GM18519 (cell line): ENCODE data around the gene LORICRIN.
"Not testable (repeated sequence)": the region's sequence is repeated elsewhere in the genome, so short reads cannot be mapped to it uniquely, and the experiment has no call there.

Experiments used
- ATAC-seq: cut with Tn5 transposase; IDR thresholded peaks from one replicate; pipeline ENCODE4 v1.9.1; 2021; ENCODE audit warnings: mild to moderate bottlenecking, moderate library complexity; ENCODE audit not compliant: unreplicated experiment, low FRiP score

Gene LORICRIN, protein sequence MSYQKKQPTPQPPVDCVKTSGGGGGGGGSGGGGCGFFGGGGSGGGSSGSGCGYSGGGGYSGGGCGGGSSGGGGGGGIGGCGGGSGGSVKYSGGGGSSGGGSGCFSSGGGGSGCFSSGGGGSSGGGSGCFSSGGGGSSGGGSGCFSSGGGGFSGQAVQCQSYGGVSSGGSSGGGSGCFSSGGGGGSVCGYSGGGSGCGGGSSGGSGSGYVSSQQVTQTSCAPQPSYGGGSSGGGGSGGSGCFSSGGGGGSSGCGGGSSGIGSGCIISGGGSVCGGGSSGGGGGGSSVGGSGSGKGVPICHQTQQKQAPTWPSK

DNA sequence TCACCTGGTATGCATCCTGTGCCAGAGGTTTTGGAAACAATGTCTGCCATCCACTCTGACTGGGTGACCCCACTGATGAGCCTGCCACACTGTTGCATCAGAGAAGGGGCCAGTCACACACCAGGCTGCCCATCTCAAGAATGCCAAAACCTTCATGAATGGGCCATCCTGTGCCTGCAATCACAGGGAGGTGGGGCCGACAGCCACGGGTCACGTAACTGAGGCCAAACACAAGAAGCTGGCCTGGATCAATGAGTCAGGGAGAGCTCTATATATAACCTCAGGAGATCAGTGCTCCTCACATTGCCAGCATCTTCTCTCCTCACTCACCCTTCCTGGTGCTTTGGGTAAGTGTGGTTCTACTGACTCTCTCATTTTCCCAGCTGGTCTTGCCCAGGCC lies at the start of gene LORICRIN:
LORICRIN (plus strand) TSS at position 301 of the 400 bp plus-strand sequence. CDS start 1,263 bp downstream, outside the sequence.
- ATAC-seq, result no peak

DNA sequence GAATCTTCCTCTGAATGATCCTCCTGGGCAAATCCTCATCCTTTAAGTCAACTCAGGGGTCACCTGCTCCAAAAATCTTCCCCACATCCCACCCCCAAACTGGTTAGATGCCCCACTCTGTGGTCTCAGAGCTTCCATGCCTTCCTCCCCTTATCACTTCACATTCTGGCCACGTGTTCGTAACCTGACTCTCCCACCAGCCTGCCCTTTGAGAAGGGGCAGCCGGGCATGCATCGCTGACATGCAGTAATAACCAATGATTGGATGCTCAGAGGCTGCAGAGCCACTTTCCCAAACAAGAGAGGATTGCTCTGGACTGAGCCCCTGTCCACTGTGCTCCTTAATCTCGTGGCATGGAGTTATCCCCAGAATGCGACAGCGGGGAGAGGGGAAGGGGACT lies 49.3 kb upstream of the LORICRIN start:
- ATAC-seq, result no peak

DNA sequence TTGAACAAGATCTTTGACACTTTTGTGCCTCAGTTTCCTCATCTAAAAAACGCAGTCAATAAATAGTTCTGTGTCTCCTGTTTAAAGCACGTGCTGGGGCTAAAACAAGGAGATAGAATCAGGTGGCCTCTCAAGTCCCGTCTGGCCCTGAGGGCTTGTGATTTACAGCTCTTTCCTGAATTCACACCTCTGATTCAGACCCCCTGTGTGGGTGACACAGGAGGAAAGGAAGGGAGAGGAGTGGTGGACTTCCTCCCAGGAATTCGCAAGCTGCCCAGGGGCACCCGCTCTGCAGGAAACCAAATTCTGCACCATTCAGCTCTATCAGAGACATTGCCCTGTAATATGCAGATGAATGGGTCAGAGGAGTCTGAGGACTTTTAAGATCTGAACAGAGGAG lies 47.3 kb upstream of the LORICRIN start:
- no peak for ATAC-seq

DNA sequence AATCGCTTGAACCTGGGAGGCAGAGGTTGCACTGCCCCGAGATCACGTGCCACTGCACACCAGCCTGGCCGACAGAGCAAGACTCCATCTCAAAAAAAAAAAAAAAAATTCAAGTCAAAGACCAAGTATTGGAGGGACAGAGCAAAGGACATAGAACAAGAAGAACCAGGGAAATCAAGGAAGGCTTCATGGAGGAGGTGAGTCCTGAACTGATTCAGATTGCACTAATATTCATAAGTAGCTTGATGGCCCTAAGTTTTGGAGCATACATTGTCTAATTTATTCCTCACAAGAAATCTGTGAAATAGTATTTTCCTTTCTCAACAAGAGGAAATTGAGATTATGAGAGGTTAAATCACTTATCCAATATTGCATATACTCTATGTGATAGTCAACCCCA lies 46.0 kb upstream of the LORICRIN start:
- ATAC-seq, result no peak

DNA sequence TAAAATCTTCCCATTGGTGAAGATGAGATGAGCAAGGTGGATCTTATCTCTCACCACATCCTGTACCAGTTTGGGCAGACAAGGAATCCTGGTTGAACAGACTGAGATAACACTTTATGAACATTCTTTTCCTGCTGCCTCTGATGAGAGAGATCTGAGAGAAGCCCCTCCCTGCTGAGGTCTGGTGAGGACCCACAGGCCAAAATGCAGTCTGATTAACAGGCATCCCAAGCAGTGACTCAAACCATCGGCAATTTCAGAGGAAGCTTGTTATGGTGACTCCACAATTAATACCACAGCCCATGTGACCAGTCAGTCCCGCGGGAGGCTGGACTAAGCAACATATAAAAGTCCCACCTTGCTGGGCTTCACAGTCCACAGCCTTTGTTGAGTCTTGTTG lies 42.3 kb upstream of the LORICRIN start, which contains the start of gene PRR9:
PRR9 (plus strand) TSS at position 373 of the 400 bp plus-strand sequence. CDS start 561 bp downstream, outside the sequence.
- no peak for ATAC-seq

DNA sequence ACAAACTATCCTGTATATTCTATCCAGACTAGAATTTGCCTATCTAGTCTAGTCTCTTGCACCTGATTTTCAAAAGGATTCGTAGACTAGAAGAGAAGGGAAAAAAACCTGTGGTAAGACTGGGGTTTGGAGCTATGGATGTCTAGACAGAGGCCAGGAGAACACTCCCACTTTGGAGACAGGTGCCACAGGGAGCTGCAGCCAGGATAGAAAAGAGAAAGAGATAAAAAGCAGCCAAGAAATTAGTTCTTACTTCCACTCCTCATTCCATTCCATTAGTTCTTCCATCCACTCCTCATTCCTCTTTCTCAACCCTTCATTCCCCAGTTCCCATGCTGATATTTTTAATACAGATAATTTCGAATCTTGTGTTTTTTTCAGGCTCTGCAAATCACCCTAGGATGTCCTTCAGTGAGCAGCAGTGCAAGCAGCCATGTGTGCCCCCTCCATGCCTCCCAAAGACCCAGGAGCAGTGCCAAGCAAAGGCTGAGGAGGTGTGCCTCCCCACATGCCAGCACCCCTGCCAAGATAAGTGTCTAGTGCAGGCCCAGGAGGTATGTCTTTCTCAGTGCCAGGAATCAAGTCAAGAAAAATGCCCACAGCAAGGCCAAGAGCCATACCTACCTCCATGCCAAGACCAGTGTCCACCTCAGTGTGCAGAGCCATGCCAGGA lies 41.6 kb upstream of the LORICRIN start:
- ATAC-seq, result no peak

DNA sequence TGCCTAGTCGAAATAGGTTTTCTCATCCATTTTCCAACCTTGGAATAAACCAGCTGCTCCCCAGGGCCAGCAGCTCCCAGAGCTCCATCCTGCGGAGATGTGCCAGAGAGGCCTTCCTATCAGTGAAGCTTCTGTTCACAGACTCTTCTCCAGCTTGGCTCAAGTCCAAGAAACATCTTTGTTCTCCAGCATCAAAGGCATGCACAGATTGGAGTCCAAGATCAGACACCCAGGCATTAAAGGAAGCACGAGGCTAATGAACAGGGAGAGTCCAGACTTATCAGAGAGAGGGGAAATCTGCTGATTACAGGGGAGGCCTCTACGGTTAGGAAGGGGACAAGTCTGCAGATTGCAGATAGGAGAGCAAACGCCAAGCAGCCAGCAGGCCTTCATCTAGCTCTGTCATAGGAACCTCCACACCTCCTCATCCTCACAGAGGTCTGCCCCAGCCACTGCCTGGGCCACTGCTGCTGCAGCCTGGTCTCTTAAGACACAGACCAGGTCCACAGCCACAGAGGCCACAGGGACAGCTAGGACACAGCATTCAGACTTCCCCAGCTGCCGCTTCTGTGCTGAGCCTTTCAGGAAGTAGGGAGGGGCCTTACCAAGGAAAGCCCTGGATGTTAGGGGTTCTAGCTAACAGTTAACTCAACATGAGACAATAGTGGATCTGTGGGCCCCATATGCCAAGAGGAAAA lies 38.7 kb upstream of the LORICRIN start:
- ATAC-seq, result no peak

DNA sequence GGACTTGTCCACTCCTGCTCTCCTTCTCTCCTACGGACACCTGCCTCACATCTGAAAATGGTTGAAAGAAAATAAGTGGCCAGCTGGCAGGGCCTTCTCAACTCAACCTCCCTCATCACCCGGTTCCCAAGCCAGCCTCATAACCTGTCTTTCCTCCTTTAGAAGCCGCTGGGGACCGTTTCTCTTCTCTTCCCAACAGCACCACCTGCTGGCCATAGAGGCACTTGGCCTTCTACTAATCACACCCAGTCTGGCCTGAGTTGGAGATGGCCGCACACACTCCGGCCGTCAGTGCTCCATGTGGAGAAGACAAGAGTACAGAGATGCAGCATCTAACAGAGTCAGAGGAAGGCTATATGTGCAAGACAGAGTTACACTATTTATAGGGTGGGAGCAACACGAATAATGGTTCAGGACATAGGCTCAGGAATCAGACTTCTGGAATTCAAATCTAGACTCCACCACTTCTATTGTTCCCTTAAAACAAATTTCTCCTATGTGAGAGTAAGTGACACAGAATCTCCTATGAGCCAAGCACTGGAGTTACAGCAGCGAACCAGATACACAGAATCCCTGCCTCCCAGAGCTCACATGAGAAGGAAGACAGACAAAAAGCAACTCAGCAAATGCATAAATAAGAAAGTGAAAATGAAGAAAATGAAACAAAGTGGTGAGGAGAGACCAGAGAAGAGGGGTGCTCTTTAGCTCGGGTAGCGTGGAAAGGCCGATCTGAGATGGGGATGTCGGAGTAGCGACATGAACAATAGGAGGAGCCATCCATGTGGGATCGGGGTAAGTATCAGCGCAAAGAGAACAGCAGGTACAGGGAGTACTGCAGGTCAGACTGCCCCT lies 36.2 kb upstream of the LORICRIN start:
- ATAC-seq, result not testable (repeated sequence)

DNA sequence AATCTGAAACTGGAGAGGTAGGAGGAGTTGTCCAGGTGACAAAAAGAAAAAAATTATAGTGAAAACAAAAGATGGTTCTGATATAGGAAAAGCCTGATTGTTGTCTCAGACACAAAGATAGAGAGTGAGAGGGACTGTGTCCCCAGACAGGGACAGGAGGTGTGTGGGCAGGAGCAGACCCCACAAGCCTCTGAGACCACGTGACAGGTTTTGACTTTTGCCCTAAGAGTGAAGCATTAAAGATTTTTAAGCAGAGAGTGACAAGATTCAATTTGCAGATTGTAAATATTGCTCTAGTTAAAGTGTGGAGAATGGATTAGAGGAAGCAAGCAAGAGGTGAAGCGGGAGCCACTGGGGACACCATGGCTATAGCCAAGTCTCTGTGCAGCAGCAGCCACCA lies 31.7 kb upstream of the LORICRIN start:
- no peak for ATAC-seq

DNA sequence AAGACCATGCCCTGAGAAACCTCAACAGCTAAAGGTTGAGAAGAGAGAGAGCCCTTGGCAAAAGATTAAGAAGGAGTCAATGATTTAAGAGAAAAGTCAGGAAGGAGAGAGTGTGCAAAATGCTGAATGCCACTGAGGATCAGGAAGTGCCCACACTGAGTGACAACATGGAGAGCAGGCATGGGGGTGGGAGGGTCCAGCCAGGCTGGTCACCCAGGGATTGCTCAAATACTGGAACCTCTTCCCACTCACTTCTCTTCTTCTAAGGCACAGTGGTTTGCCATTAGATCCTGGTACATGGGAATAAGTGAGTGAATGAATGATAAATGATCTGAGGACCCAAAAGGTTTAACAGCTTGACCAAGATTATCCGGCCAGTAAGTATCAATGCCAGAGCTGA lies 31.0 kb upstream of the LORICRIN start:
- ATAC-seq, result no peak

DNA sequence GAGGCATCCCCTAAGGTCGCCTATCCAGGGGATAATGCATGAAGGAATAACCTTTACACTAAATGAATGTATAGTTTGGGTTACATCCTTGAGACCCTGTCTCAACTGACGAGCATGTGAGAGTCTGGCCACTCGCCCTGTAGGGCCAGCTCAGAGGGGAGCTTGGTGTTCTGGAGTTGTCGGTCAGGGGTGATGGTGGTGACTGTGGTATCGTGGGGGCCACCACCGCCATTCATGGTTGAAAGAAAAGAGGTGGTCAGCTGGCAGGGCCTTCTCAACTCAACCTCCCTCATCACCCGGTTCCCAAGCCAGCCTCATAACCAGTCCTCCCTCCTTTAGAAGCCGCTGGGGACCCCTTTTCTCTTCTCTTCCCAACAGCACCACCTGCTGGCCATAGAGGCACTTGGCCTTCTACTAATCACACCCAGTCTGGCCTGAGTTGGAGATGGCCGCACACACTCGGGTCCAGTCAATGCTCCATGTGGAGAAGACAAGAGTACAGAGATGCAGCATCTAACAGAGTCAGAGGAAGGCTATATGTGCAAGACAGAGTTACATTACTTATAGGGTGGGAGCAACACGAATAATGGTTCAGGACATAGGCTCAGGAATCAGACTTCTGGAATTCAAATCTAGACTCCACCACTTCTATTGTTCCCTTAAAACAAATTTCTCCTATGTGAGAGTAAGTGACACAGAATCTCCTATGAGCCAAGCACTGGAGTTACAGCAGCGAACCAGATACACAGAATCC lies 30.2 kb upstream of the LORICRIN start:
- not testable (repeated sequence) for ATAC-seq

DNA sequence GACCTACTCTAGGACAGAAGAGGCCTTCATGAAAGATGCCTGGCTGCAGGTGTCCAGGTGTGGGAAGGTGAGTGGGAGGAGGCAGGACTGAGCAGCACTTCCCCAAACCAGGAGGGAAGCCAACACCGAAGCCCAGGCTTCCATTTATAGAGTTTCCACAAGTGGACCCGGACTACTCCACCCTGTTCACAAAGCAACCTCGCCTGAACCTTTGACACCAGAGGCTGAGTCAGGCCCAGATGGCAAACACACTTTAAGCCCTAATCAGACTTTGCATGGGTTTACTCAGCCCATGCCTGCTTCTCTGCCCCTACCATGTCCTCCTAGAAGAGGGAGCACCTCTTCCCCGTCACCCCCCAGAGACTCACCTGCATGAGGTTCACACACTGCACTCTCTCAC lies 28.1 kb upstream of the LORICRIN start:
- no peak for ATAC-seq

DNA sequence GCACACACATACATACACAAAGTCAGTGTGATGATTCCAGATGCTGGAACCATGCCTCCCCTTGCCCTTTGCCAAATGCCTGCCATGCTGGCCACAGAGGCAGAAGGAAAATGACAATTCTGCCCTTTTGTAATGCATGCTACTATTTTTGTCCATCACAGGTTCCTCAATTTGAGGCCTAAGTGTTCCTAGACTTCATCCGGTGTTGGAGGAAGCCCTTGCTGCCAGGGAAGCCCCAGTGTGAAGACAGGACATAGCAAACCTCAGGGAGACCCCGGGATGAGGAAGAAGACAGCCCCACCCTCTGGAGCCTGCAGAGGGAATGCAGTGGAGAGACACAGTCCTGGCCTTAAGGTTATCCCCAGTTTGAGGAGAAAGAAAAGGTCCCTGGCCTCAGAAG lies 27.7 kb upstream of the LORICRIN start:
- ATAC-seq, result no peak

DNA sequence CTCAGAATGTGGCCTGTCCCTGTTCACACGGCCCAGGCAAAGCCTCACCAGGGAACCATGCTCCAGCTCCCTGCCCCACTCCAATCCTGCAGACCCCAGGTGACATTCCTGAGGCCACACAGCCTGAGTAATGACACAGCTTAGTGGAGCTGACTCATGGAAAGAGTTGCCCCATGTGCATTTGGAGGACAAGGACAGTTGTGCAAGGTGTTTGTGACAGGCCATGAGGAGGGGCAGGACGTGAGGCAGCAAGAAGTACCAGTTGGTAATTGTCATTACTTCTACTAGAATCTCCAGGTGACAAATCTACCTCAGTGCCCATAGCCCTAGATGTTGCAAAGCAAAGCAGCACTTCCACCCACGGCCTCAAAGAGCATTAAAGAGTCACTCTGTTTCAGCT lies 26.9 kb upstream of the LORICRIN start:
- no peak for ATAC-seq

DNA sequence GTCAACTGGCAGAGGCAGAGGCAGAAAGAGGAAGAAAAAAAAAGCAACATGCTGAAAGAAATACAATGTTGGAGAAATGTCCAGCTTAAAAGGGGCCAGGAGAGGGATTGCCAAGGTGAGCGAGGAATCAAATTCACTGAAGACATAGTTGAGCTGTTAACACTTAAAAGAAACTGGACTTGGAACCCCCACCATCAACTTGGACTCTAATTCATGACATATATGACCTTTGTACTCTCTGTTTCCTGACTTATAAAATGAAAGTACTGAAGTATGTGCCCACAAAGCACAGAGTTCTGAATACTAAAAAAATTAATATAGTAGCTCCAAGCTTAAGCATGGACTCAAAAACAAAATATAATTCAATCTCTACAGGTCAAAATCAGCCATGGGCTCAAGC lies 26.0 kb upstream of the LORICRIN start:
- ATAC-seq, result no peak

DNA sequence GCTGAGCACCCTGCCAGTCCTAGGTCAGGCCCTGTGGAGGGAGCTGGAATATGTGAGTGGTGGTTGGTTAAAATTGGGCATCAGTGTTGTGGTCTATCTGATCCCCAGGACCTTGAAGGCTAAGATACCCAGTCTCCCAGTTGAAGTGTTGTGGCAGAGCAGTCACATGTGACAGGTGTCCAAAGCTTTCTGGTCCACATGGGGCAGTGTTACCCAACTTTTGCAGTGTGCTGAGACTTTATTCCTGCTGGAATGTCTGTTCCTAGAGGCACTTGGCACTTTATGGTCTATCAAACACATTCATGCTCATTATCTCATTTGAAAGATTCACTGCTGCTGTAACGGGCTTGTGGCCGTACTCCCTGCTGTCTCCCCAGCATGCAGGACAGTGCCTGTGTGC lies 21.0 kb upstream of the LORICRIN start:
- no peak for ATAC-seq

DNA sequence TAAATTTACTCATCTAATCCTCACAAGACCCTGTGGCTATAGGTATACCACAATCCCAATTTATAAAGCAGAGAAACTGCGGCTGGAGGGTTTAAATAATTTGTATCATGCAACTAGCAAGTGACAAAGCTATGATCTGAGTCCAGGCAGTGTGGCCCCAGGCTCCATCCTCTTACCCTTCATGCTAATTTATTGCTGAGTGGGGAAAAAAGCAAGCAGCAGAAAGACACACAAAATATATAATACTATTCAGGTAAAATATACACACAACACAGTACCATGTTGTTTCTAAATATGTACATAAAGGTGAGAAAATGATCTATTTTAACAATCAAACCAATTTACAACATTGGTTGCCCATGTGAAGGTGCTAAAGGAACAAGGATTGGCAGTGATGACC lies 17.3 kb upstream of the LORICRIN start:
- ATAC-seq, result no peak

DNA sequence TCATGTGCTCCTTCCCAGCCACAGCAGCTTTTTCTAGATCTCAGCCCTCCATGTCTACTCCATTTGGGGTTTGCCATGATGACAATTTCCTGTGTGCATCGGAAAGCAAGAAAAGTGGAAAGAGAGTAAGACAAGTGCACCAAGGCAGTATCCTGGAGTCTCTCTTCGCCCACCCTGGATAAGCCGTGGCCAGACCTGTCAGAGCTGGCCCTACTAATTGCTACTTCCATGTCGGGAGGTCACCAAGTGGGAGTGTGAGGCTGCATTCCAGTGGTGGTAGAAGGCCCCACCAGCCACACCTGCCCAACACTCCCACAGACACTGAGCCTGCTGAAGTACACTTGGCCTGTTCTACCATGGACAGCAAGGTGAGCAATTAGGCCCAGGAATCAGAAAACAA lies 14.0 kb upstream of the LORICRIN start:
- no peak for ATAC-seq

DNA sequence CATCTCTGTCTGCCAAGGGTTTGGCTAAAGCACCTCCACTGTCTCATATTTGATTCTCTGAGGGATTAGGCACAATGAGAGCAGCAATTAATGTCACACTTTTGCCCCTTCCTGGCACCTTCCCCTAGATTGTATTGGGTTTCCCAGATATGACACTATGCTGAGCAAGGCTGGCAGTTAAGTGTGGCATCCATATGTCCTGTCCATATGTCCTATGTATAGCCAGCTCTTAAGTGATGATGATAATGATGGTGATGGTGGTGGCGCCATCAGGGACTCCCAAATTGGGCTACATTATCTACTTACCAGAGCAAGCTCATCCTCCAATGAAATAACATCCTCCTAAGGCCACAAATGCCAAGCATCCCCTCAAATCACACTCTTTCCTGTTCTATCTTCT lies 13.5 kb upstream of the LORICRIN start:
- ATAC-seq, result no peak

DNA sequence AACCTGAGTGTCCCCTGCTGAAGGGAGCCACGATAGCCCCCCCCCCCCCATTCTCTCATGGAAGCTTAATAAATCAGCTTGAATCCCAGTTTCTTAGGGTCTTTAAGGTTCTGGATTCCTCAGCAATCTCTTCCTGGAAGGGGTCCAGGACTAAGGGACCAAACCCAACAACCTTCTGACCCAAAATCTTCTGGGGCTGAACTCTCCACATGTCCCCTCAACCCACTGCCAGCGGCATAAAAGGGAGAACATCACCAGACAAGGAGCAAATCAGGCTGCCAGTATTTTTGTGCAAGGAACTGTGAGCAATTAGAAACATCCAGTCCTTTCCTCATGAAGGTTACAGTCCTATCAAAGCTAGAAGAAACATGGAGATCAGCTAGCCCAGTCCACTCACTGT lies 12.7 kb upstream of the LORICRIN start:
- ATAC-seq, result no peak
